ENCODE data around the gene ASB15.

DNA sequence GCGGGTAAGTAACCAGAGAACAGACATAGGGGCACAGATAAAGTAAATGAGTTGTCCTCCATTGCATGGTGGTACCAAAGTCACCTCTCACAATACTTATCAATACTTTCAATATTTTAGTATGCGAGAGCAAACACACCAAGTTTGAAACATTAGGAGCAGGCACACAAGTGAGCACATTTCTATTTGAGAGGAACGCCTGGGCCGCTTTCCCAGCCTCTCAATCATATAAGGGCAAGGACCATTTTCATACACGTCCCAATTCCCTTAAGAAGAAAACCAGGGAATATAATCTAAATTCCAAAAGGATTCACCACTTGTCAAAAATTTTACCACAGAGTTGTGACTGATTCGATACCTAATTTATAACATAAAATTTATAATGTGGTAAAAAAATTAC is 61.6 kb downstream of the ASB15 start:
- no peak for TF ChIP-seq CTCF (IDR thresholded peaks at IDR 0.05)
- TF ChIP-seq POLR2A (IDR thresholded peaks at IDR 0.05), result no peak
- no peak for TF ChIP-seq EP300 (IDR thresholded peaks at IDR 0.05)
- TF ChIP-seq POLR2AphosphoS5 (IDR thresholded peaks at IDR 0.05), result no peak

Measured in sigmoid colon (tissue), 4 donors.